RWPE2 (cell line): ENCODE measurements around the gene PHKA1.

Experiments used
- ATAC-seq: fragments of 200-7000 bp; cut with Tn5 transposase; 3 replicates; pipeline ENCODE4 v1.9.1; 2021; ENCODE audit warnings: low read depth
- DNase-seq: peaks from one replicate; pipeline ENCODE4 v3.0.0-alpha.2; 2020; ENCODE audit warnings: low spot score
- H3K27ac ChIP-seq: fragments of 450-650 bp; 2 replicates; pipeline ENCODE4 v1.5.1; 2017; ENCODE audit warnings: mild to moderate bottlenecking; ENCODE audit not compliant: poor library complexity, severe bottlenecking
- H3K27me3 ChIP-seq: fragments of 250-450 bp; sonication (Bioruptor Pico); 2 replicates; pipeline ENCODE4 v1.5.1; 2021; ENCODE audit warnings: mild to moderate bottlenecking, moderate library complexity; ENCODE audit not compliant: insufficient read depth, poor library complexity, severe bottlenecking
- H3K36me3 ChIP-seq: fragments of 250-450 bp; sonication (Bioruptor Pico); 2 replicates; pipeline ENCODE4 v1.5.1; 2020; ENCODE audit warnings: low read depth, mild to moderate bottlenecking, moderate library complexity
- H3K4me1 ChIP-seq: fragments of 250-450 bp; sonication (Bioruptor Pico); 2 replicates; pipeline ENCODE4 v1.5.1; 2021; ENCODE audit warnings: mild to moderate bottlenecking, moderate library complexity; ENCODE audit not compliant: insufficient read depth, poor library complexity, severe bottlenecking
- H3K4me3 ChIP-seq: fragments of 250-450 bp; sonication (Bioruptor Pico); 2 replicates; pipeline ENCODE4 v1.5.1; 2021; ENCODE audit warnings: mild to moderate bottlenecking, moderate library complexity; ENCODE audit not compliant: severe bottlenecking
- H3K9me3 ChIP-seq: fragments of 250-450 bp; sonication (Bioruptor Pico); 2 replicates; pipeline ENCODE4 v1.5.1; 2021; ENCODE audit warnings: mild to moderate bottlenecking, moderate library complexity; ENCODE audit not compliant: severe bottlenecking
- CTCF ChIP-seq: fragments of 450-650 bp; IDR thresholded peaks from one replicate; pipeline ENCODE4 v1.5.1; 2017; ENCODE audit warnings: mild to moderate bottlenecking, moderate library complexity; ENCODE audit not compliant: poor library complexity, severe bottlenecking

PHKA1 gene

GRCh38 chrX:72666451-72666850, 47.7 kb downstream of the PHKA1 start:
- ATAC-seq, result no peak
- Histone ChIP-seq H3K36me3 (no peaks in the 10 kb centered on the region), H3K27me3 (no peaks in the 10 kb centered on the region), H3K27ac (no peak overlapping the region), H3K4me3 (no peak overlapping the region), H3K4me1 (no peaks in the 10 kb centered on the region), H3K9me3 (no peaks in the 10 kb centered on the region)
- TF ChIP-seq CTCF, result no peak
- DNase-seq, result no peak

GRCh38 chrX:72663737-72664136, 50.4 kb downstream of the PHKA1 start:
- no peaks in the 10 kb centered on the region for H3K4me1 ChIP-seq
- H3K9me3 ChIP-seq, result no peaks in the 10 kb centered on the region
- no peaks in the 10 kb centered on the region for H3K36me3 ChIP-seq
- ATAC-seq (no peak), DNase-seq (no peak)
- H3K27me3 ChIP-seq, result no peaks in the 10 kb centered on the region
- no peak overlapping the region for H3K4me3 ChIP-seq
- no peak for TF ChIP-seq CTCF
- H3K27ac ChIP-seq, result no peak overlapping the region

- no peak overlapping the region for H3K4me3 ChIP-seq
- H3K36me3 ChIP-seq, result no peaks in the 10 kb centered on the region
- H3K27me3 ChIP-seq, result no peaks in the 10 kb centered on the region
- no peak for TF ChIP-seq CTCF
- DNase-seq (no peak), ATAC-seq (no peak)
- H3K4me1 ChIP-seq, result no peaks in the 10 kb centered on the region
- no peak overlapping the region for H3K27ac ChIP-seq
- H3K9me3 ChIP-seq, result no peaks in the 10 kb centered on the region
Observed at GRCh38 chrX:72662020-72662747, 51.9 kb downstream of the PHKA1 start.

GRCh38 chrX:72659723-72660122, 54.4 kb downstream of the PHKA1 start:
- no peak overlapping the region for H3K27ac ChIP-seq
- TF ChIP-seq CTCF, result no peak
- H3K27me3 ChIP-seq, result no peaks in the 10 kb centered on the region
- no peaks in the 10 kb centered on the region for H3K4me1 ChIP-seq
- no peaks in the 10 kb centered on the region for H3K9me3 ChIP-seq
- H3K4me3 ChIP-seq, result no peak overlapping the region
- DNase-seq (no peak), ATAC-seq (no peak)
- H3K36me3 ChIP-seq, result no peaks in the 10 kb centered on the region

- no peak for DNase-seq
- Histone ChIP-seq H3K36me3 (no peaks in the 10 kb centered on the region), H3K4me3 (no peak overlapping the region), H3K27me3 (no peaks in the 10 kb centered on the region), H3K27ac (no peak overlapping the region), H3K9me3 (no peaks in the 10 kb centered on the region), H3K4me1 (no peaks in the 10 kb centered on the region)
- ATAC-seq, result no peak
- TF ChIP-seq CTCF, result no peak
Observed at GRCh38 chrX:72652082-72652481, 62.0 kb downstream of the PHKA1 start.
